Stimulated activated CD4-positive, alpha-beta T cell treated with anti-CD3 and anti-CD28 coated beads, Interleukin-4, amount 100 ng/mL, for 24 hours (primary cell): ENCODE data around the gene TAS1R3.

Experiments
- DNase-seq: peaks from one replicate; pipeline ENCODE4 v3.0.0-alpha.2; 2020

TAS1R3 gene

GRCh38 chr1:1371746-1372711 is 40.9 kb downstream of the TAS1R3 start:
- peak; percentile 81 for DNase-seq

GRCh38 chr1:1373051-1373814 is 42.2 kb downstream of the TAS1R3 start:
- DNase-seq, result no peak

GRCh38 chr1:1373815-1374588 is 42.9 kb downstream of the TAS1R3 start:
- DNase-seq, result no peak

GRCh38 chr1:1374589-1374928 is 43.5 kb downstream of the TAS1R3 start:
- no peak for DNase-seq

- DNase-seq, result peak; percentile 98
Measured at GRCh38 chr1:1374929-1375662, 44.0 kb downstream of the TAS1R3 start, which contains the start of gene AURKAIP1. AURKAIP1 (minus strand) TSS chr1:1375207; CDS start chr1:1374756, 451 bp downstream.

GRCh38 chr1:1376551-1377226 is 45.6 kb downstream of the TAS1R3 start:
- DNase-seq, result no peak

- DNase-seq, result no peak
Measured at GRCh38 chr1:1377540-1378205, 46.6 kb downstream of the TAS1R3 start.

GRCh38 chr1:1380860-1381259 is 49.8 kb downstream of the TAS1R3 start:
- DNase-seq, result no peak

GRCh38 chr1:1381294-1381693 is 50.2 kb downstream of the TAS1R3 start:
- no peak for DNase-seq
